ENCODE data around the gene AGPAT1. TPM values are rescaled to one million over a fixed set of nuclear protein-coding genes. Genes with fewer than 3 reads are reported as not detected.
"Not testable (repeated sequence)": the region's sequence is repeated elsewhere in the genome, so short reads cannot be mapped to it uniquely, and the experiment has no call there.

AGPAT1 gene
- total RNA-seq, 1 experiment from 2014 or later, result 77.8 TPM

DNA sequence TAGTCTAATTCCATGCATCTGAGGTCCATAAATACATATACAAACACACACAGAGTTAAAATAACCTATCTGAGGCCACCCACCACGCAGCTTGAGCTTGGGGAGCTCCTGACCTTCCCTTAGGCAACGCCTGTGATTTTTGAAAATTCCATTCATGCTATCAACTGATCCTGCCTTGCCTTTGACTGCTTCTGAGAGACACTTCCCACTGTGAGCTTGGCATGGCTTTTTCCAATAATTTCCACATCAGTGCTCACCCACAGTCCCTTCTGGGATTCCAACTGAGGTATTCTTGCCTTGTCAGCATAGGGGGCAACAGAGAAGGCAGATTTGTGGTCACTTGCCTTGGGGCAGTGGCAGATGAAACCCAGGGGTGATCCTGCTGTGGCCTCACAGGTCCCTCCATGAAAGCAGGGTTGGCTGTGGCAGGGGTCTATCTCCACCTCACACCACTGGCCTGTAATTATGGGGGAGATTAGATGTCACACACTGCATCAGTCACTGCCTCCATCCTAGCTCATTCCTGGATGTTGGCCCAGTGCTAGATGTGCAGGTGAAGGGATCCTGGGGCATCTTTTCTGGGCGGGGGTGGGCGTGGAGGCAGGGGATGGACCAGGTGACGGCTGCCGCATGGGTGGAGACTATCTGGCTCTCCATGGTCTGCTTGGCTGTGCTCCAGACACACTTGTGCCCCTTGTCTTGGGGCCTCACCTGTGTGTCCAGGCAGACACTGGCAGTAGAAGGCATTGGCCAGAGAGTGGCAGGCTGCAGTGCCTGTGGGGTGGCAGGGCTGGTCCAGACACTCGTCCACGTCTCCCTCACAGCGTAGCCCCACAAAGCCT is 27.8 kb upstream of the AGPAT1 start:
- DNase-seq (ENCODE audit: low read depth, low spot score), result no peak
- in situ Hi-C loops (cut with HindIII; ENCODE audit: low pct_unique_long_range_greater_than_20kb, low sequenced_read_pairs), result no loop called here

DNA sequence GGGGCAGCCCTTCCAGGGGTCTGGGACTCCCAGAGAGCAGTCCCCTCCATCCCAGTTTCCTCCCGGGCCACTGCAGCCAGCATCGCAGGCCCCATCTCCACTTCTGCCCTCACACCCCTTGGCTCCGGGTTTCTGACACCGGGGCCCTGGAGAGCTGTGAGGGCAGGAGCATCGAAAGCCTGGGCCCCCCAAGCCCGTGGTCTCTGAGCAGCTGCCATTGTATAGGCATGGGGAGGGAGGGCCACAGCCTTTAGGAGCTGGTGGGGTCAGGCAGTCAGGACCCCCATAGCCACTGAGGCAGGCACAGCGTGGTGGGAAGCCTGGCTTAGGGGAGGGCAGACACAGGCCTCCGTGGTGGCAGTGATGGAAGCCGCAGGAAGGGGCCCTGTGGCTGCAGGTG is 26.3 kb upstream of the AGPAT1 start:
- in situ Hi-C loops (cut with HindIII; ENCODE audit: low pct_unique_long_range_greater_than_20kb, low sequenced_read_pairs), result no loop called here
- DNase-seq (ENCODE audit: low read depth, low spot score), result no peak

DNA sequence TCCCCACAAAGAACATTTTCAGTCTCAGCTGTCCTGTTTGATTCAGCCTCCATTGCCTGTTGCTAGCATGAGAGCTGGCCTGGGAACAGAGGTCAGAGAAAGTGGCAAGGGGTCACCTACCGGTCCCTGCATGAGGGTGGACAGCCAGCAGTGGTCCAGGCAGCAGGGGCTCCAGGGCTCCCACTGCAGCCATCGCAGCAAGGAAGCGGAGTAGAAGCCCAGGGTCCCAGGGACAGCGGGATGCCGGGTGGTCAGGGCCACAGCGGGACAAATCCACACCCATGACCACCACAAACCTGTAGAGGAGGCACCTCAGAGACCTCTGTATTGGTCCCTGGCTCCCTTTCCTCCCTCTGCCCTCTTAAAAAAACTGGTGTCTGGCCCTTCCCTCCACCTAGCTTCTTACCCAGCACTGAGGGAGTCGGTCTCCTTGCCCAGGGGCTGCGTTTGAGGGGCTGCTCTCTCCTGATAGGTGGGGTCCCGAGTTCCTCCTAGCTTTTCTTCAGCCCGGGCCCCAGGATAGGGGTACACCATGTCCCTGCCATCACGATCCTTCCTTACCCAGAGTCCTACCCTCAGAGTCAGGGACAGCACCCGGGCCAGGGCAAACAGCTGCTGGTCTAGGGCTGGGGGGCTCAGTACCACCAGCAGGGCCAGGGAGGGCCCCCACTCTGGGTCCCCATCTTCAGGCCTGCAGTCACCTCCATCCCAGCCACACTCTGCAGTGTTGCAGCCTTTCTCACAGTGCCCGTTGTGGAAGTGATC is 25.0 kb upstream of the AGPAT1 start:
- no peak for DNase-seq (ENCODE audit: low read depth, low spot score)
- in situ Hi-C loops (cut with HindIII; ENCODE audit: low pct_unique_long_range_greater_than_20kb, low sequenced_read_pairs), result no loop called here

DNA sequence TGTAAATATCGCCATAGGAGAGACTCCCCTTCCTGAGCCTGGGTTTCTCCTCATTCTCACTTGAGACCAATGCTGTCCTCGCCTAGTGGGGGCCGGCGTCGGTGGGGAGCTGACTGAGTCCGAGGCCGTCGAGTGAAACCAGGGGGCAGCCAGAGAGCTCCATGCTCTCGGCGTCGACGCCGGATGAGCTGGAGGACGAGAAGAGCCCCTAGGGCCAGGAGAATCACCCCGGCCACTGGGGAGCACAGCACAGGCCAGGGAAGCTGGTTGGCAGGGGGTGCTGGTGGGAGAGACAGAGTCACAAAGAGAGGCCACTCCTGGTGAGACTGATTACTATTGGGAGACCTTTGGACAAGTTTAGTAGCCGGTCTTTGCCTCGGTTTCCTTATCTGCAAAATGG is 23.0 kb upstream of the AGPAT1 start:
- in situ Hi-C loops (cut with HindIII; ENCODE audit: low pct_unique_long_range_greater_than_20kb, low sequenced_read_pairs), result no loop called here
- no peak for DNase-seq (ENCODE audit: low read depth, low spot score)

DNA sequence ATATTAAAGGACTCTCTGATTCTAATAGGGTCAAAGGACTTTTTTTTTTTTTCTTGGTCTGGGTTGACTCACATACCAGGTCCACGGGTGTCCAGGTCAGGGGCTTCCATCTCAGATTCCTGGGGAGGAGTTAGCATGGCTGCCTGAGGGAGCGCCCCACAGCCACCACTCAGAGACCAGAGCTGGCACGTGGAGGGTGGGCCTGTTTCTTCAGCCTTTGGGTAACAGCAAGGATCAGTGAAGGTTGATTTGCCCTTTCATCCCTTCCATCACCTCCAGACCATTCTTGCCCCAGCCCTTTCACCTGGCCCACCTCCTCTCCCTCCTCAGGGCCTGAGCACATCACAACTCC is 22.4 kb upstream of the AGPAT1 start:
- in situ Hi-C loops (cut with HindIII; ENCODE audit: low pct_unique_long_range_greater_than_20kb, low sequenced_read_pairs), result no loop called here
- DNase-seq (ENCODE audit: low read depth, low spot score), result no peak

DNA sequence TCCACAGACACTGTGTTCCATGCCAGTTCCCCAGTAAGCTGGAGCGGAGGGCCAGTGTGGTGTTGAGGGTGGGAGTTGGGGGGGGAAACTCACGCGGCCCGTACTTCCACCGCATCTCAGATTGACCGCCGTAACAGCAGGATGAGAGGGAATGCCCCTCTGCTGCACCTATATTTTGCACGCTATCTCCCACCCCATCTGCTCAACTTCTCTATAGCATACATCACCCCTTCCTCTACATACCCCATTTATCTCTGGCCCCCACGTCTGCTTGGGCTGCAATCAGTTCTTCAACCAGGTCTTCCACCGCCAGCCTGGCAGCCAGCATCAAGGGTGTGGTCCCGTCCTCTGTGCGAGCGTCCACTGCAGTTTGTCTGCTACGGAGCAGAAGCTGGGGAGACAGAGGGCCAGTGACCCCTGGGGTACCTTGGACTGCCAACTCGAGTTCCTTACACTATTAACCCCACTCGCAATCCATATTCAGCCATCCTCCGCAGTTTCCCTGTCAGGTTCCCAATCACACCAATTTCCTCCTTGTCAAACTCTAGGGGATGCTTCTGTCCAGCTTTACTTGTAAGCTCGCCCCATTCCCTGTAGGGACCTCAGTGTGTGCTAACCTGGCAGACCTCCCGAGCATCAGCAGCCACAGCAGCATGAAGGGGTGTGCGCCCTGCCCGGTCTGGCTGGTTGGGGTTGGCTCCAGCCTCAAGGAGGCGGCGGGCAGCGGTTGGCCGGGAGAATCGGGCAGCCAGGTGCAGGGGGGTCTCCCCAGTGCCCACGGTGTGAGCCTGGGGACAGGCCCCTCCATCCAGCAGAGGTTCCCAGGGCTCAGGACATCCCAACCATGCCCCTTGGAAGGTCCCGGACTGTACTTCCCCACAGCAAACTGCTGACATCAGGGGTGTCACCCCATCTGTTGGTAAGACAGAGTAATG is 21.1 kb upstream of the AGPAT1 start:
- in situ Hi-C loops (cut with HindIII; ENCODE audit: low pct_unique_long_range_greater_than_20kb, low sequenced_read_pairs), result no loop called here
- no peak for DNase-seq (ENCODE audit: low read depth, low spot score)

DNA sequence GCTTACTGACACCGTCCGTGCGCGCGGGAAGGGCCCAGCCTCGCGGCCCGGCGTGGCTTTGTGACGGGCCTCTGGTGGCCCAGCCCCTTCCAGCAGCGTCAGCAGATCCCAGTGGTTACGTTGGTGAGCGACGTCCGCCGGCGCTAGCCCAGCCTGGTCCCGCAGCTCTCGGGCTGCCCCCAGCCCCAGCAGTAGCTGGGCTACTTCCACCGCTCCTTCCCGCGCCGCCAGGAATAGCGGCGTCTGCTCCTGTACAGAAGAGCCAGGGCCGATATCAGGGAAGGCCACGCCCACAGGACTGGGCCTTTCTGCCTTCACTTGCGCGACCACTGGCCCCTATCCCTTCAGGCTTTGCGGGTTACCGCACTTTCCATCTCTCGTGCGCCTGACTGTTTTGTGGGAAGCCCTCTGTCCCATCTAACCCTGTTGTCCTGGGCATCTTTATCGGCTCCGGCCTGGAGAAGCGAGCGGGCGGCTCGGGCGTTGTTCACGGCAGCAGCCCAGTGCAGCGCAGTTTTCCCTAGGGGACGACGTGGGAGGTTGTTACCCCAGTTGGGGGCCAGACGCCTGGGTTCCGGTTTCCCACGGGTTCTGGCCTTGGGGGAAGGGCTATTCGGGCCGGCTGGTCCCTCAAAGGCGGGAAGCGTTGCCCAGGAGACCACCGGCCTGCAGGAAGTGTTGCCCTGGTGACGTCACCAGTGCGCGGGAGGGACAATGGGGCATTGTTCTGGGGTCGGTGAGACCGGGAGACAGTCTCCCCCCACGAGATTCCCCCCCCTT is 20.2 kb upstream of the AGPAT1 start:
- in situ Hi-C loops (cut with HindIII; ENCODE audit: low pct_unique_long_range_greater_than_20kb, low sequenced_read_pairs), result no loop called here

DNA sequence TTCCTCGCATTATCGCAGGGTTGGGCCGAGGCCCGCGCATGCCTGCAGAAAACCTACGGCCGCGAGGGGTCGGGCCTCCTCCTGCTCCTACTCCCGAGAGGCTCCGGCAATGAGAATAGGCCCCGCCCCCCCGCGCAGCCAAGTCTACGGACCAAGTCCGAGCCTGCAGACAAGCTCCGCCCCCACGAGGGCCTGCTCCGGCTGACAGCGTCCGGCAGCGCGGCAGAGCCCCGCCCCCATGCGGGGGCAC is 19.7 kb upstream of the AGPAT1 start:
- DNase-seq (ENCODE audit: low read depth, low spot score), result peak; percentile 99
- in situ Hi-C loops (cut with HindIII; ENCODE audit: low pct_unique_long_range_greater_than_20kb, low sequenced_read_pairs), result no loop called here

More for the DNA sequence above, 20.2 kb upstream of the AGPAT1 start:
- peak; percentile 96 for DNase-seq (ENCODE audit: low read depth, low spot score)

DNA sequence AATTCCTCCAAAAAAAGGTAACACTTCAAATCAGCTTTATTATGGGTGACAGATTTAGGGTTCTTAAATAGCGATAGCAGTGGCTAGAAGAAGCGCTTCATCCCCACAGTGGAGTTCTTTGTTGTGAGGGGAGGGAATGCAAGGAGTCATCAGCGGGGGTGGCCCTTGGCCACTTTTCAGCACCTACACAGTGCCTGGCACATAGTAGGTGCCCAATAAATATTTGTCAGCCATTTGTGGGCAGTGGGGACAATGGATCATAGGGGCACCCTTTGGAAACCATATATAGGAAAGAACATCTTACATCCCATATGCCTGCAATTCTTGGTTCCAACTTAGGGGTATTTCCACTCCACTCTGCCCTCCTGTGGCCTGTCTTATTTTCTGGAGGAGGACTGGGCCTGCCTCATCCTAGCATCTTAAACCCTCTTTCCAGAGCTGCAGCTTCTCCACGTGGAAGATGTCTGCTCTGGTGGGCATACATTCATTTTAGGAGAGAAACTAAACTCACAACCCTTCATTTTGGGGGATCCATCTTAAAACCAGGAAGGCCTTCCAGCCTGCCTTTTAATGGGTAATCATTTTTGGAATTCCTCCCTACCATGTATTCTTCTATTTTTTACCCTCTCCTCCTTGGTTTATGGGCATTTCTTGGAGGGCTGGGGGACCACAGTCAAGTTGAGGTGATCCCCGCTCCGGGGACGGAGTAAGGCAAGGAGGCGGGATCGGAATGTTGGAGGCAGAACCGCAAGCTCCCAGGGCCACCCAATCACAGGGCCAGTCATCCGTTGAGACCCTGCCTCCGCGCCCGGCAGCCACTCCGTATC is 19.2 kb upstream of the AGPAT1 start:
- in situ Hi-C loops (cut with HindIII; ENCODE audit: low pct_unique_long_range_greater_than_20kb, low sequenced_read_pairs), result no loop called here
- peak; percentile 77 for DNase-seq (ENCODE audit: low read depth, low spot score)

DNA sequence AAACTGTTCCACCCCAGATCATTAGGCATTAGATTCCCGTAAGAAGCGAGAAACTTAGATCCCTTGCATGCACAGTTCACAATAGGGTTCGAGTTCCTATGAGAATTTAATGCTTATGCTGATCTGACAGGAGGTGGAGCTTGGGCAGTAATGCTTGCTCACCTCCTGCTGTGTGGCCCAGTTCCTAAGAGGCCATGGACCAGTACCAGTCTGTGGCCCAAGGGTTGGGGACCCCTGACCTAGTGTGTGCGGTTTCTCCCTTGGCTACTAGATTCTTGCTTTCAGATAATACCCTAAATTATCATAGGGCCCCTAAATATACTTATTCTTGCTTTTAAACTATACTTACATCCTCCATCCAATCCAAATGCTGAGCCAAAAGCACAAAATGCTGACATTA is 18.5 kb upstream of the AGPAT1 start:
- in situ Hi-C loops (cut with HindIII; ENCODE audit: low pct_unique_long_range_greater_than_20kb, low sequenced_read_pairs), result no loop called here
- no peak for DNase-seq (ENCODE audit: low read depth, low spot score)

DNA sequence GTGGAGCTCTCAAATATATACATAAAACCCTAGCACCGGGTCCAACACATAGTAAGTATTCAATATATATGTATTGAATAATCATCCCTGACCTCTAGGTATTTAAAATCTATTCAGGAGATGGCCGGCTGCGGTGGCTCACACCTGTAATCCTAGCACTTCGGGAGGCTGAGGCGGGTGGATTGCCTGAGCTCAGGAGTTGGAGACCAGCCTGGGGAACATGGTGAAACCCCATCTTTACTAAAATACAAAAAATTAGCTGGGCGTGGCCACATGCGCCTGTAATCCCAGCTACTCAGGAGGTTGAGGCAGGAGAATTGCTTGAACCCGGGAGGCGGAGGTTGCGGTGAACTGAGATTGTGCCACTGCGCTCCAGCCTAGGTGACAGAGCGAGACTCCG is 17.2 kb upstream of the AGPAT1 start:
- DNase-seq (ENCODE audit: low read depth, low spot score); in situ Hi-C loops (cut with HindIII; ENCODE audit: low pct_unique_long_range_greater_than_20kb, low sequenced_read_pairs): not testable (repeated sequence)

DNA sequence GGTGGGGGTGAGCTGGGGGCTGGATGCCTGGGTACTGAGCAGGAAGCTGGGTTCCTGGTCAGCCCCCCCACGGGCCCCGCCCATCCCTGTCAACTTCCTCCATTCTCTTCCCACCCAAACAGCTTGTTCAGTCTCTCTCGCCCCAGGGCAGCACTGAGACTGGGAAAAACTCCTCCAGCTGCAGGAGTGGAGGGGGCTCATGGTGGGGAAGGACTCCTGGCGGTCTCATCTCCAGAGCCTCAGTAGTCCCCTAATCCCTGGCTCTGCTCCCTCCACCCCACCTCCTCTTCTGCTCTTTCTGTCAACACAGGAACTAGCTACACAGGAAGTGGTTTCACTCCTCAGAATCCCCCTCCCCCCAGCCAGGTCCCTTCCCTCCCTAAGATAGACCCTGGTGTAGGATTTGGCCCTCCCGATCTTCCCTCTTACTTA is 16.7 kb upstream of the AGPAT1 start, which contains the start of gene GPSM3:
TSS of gene GPSM3 (minus strand) at position 36 of the 432 bp plus-strand sequence. CDS start 130 bp downstream, outside the sequence.
- in situ Hi-C loops (cut with HindIII; ENCODE audit: low pct_unique_long_range_greater_than_20kb, low sequenced_read_pairs), result no loop called here
- no peak for DNase-seq (ENCODE audit: low read depth, low spot score)

DNA sequence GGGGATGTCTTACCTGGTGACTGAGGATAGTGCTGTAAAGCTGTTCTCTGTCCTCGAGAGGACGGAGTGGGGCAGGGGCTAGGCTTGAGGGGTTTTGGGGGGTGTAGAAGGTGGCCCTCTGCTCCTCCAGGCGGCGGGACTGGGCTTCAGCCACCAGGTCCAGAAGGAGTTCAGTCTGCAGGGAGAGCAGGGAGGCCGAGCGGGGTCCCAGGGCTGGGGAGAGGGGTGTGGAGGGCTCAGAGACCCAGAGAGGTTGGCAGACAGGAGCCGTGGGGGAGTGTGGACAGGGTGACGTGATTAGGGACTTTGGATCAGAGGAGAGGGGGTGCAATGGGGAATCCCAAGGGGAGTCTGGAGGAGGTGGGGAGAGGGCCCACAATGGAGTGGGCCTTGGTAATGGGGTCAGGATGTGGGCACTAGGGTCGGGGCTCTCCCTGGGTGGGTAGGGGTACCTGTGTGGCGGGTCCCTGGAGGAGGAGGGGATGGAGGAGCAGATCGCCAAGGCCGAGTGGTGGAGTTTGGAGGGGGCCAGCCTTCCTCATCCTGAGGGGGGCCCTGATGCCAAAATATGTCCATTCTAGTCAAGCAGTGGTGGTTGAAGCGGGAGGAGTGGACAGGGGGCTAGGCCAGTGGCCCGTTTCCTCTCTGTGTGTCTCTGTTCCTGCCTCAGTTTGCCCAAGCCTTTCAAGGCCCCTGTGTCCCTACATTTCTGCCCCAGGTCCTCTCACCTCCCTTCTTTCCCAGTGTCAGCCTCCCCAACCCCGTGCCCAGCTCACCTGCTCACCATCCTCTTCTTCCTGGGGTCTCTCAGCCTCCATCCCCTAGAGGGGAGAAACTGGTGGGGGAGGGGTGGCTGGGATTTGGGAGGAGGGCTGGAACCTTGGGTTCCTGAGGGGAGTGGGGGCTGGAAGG is 16.1 kb upstream of the AGPAT1 start:
- in situ Hi-C loops (cut with HindIII; ENCODE audit: low pct_unique_long_range_greater_than_20kb, low sequenced_read_pairs), result no loop called here
- no peak for DNase-seq (ENCODE audit: low read depth, low spot score)

DNA sequence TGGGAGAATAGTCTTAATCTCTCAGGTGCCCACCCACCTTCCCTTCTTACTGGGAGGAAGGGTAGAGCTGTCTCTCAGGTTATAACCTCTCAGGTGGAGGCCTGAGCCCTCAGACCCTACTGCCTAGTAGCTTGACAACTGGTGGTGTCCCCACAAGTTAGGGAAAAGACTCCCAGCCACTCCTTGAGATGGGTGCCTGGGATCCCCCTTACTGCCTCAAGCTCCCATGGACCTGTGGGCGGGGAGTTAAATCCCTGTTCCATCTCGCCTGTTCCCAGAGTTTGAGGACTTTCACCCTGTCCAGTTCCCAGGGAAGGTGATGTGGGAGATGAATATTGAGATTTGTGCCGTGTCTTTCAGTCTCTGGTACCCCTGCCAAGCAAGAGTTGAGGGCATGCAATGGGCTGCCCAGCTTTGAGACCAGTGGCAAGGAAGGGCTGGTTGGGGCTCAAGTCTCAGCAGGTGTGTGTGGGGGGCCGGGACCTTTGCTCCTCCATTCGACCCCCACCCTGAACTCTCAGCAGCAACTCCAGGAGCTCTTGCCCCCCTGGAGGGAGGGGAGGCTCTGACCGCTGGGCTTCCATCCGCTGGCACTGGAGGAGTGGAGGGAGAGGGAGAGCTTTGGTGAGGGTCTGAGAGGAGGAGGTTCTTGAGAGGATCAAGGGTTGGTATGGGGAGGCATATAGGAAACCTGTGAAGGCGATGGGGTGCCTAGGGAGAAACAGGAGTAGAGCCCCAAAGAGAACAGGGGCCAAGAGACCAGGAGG is 15.2 kb upstream of the AGPAT1 start:
- in situ Hi-C loops (cut with HindIII; ENCODE audit: low pct_unique_long_range_greater_than_20kb, low sequenced_read_pairs), result no loop called here
- DNase-seq (ENCODE audit: low read depth, low spot score), result no peak

Data from SK-MEL-5 (cell line).